ENCODE results near the gene TPST2. TPM values are rescaled to one million over a fixed set of nuclear protein-coding genes. Genes with fewer than 3 reads are reported as not detected.

The TPST2 gene
- total RNA-seq, 1 experiment from 2014 or later = 50.1 TPM

DNA sequence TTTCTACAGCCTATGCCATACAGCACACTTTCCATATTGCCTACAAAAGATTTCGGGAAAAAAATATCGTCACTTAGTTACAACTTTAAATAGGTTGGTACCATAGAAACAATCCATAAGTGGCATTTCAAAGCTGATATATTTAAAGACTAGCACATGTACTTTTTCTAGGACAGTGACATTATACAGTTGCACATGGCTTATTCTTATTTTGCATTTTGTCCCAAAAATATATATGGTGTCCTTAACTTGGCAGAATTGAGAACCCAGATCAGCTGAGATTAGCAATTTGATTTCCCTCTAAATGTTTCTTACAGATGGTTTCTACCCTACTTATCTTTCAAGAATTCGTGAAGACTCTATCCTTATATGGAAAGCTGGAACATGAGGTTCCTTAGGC, 74.0 kb downstream of the TPST2 start:
- Histone ChIP-seq H3K9ac (ENCODE audit: extremely low read depth, insufficient read length, low read length) (no peak overlapping the region), H2AK5ac (ENCODE audit: insufficient read length, low read length) (no peak overlapping the region), H2BK5ac (ENCODE audit: insufficient read length, low read length) (no peak overlapping the region), H4K91ac (ENCODE audit: insufficient read length, low read depth, low read length) (no peak overlapping the region), H4K5ac (ENCODE audit: insufficient read length, low read depth, low read length) (no peak overlapping the region), H3K9me3 (ENCODE audit: control insufficient read depth, low read depth, low read length) (no peaks in the 10 kb centered on the region), H3K4me1 (ENCODE audit: insufficient read depth, low read length) (peaks cover 3% of the 10 kb centered on the region), H4K8ac (replicated peaks; ENCODE audit: insufficient read length, low read depth, low read length) (no peak overlapping the region), H3K18ac (ENCODE audit: insufficient read length, low read depth, low read length) (no peak overlapping the region), H3T11ph (ENCODE audit: low read length) (no peak overlapping the region), H3K56ac (ENCODE audit: insufficient read length, low read depth, low read length) (no peak overlapping the region), H3K14ac (ENCODE audit: insufficient read depth, low read length) (no peak overlapping the region), H3K23me2 (ENCODE audit: insufficient read length, low read depth, low read length, poor library complexity, severe bottlenecking) (peaks cover 10% of the 10 kb centered on the region), H3K27ac (ENCODE audit: insufficient read length, low read depth, low read length) (no peak overlapping the region), H2AFZ (ENCODE audit: low read length) (no peak overlapping the region), H2BK120ac (ENCODE audit: low read depth, low read length, poor library complexity, severe bottlenecking) (no peak overlapping the region), H2BK12ac (ENCODE audit: insufficient read length, low read depth, low read length) (no peak overlapping the region), H2BK15ac (ENCODE audit: low read depth, low read length) (no peak overlapping the region), H3K79me1 (ENCODE audit: insufficient read depth, low read depth, low read length, poor library complexity, severe bottlenecking) (no peaks in the 10 kb centered on the region), H3K4ac (ENCODE audit: low read depth, low read length) (no peak overlapping the region), H3K4me2 (ENCODE audit: insufficient read depth, insufficient read length, low read length) (no peak overlapping the region), H3K23ac (ENCODE audit: insufficient read length, low read depth, low read length) (no peak overlapping the region), H3K27me3 (ENCODE audit: insufficient read depth, low read length) (no peaks in the 10 kb centered on the region), H4K20me1 (ENCODE audit: control insufficient read depth, insufficient read depth, insufficient read length) (no peaks in the 10 kb centered on the region), H2BK20ac (ENCODE audit: low read depth, low read length, poor library complexity, severe bottlenecking) (no peak overlapping the region), H3K79me2 (ENCODE audit: insufficient read depth, low read length) (peaks cover 3% of the 10 kb centered on the region; the same call in 1 of the 2 replicates)
- TF ChIP-seq, protein P1, sequence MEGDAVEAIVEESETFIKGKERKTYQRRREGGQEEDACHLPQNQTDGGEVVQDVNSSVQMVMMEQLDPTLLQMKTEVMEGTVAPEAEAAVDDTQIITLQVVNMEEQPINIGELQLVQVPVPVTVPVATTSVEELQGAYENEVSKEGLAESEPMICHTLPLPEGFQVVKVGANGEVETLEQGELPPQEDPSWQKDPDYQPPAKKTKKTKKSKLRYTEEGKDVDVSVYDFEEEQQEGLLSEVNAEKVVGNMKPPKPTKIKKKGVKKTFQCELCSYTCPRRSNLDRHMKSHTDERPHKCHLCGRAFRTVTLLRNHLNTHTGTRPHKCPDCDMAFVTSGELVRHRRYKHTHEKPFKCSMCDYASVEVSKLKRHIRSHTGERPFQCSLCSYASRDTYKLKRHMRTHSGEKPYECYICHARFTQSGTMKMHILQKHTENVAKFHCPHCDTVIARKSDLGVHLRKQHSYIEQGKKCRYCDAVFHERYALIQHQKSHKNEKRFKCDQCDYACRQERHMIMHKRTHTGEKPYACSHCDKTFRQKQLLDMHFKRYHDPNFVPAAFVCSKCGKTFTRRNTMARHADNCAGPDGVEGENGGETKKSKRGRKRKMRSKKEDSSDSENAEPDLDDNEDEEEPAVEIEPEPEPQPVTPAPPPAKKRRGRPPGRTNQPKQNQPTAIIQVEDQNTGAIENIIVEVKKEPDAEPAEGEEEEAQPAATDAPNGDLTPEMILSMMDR (conservative IDR thresholded peaks at IDR 0.05) = no peak
- Mint-ChIP-seq H3K9me3 (no peaks in the 10 kb centered on the region), H3K27ac (no peak overlapping the region), H3K4me1 (peaks cover 19 to 23% of the 10 kb centered on the region in 2 experiments), H3K36me3 (ENCODE audit: insufficient read depth in 1 of 3, low read depth in 3 of 3) (peaks cover 0 to 3% (median 0%) of the 10 kb centered on the region in 3 experiments; a peak in 1 of 7 replicates), H3K27me3 (ENCODE audit: low read depth) (no peaks in the 10 kb centered on the region), H3K4me3 (no peak overlapping the region)
- no peak for DNase-seq
- WGBS (ENCODE audit: extremely low coverage, insufficient read length, low lambda C conversion rate) = no CpG with 5 or more reads among the region's 3 CpGs

All from H9 (cell line).